BLaER1 (cell line): Measurements from ENCODE around the gene SLC6A12.
A peak's percentile ranks its signal among the peaks of the same experiment; 100 is the strongest.

Experiments
- H3K27ac ChIP-seq: shearing (Covaris generic); formaldehyde crosslinking; 2 replicates; pipeline ENCODE4 v1.8.1; 2022
- H3K27me3 ChIP-seq: shearing (Covaris generic); formaldehyde crosslinking; 2 replicates; pipeline ENCODE4 v1.8.1; 2022
- H3K36me3 ChIP-seq: shearing (Covaris generic); formaldehyde crosslinking; 2 replicates; pipeline ENCODE4 v1.8.1; 2022
- H3K4me1 ChIP-seq: shearing (Covaris generic); formaldehyde crosslinking; 2 replicates; pipeline ENCODE4 v1.8.1; 2022
- H3K4me2 ChIP-seq: shearing (Covaris generic); formaldehyde crosslinking; 2 replicates; pipeline ENCODE4 v1.8.1; 2022
- H3K4me3 ChIP-seq: shearing (Covaris generic); formaldehyde crosslinking; 2 replicates; pipeline ENCODE4 v1.8.1; 2022
- H3K9ac ChIP-seq: shearing (Covaris generic); formaldehyde crosslinking; 2 replicates; pipeline ENCODE4 v1.8.1; 2022
- H3K9me3 ChIP-seq: shearing (Covaris generic); formaldehyde crosslinking; 2 replicates; pipeline ENCODE4 v1.8.1; 2022
- H4K20me1 ChIP-seq: shearing (Covaris generic); formaldehyde crosslinking; 2 replicates; pipeline ENCODE4 v1.8.1; 2022
- Cebpa-rat ChIP-seq: shearing (Covaris generic); IDR thresholded peaks from 2 replicates; pipeline ENCODE4 v1.8.1; 2022

Gene SLC6A12

GRCh38 chr12:214003-214741 lies at the start of gene SLC6A12:
Gene SLC6A12 (minus strand): TSS chr12:214157. CDS start chr12:209986, 4,171 bp downstream.
- H3K27me3 ChIP-seq: peaks cover 12% of the 10 kb centered on the region; the same call in 1 of the 2 replicates
- no peak for TF ChIP-seq Cebpa-rat
- no peaks in the 10 kb centered on the region for H3K9me3 ChIP-seq
- H3K4me1 ChIP-seq: peaks cover 33% of the 10 kb centered on the region
- no peaks in the 10 kb centered on the region for H4K20me1 ChIP-seq
- H3K4me2 ChIP-seq: peak within 1 kb of the TSS; percentile 64
- H3K27ac ChIP-seq: no peak within 1 kb of the TSS
- no peak within 1 kb of the TSS for H3K9ac ChIP-seq
- no peaks in the 10 kb centered on the region for H3K36me3 ChIP-seq
- no peak within 1 kb of the TSS for H3K4me3 ChIP-seq

- Histone ChIP-seq H3K9ac (no peak overlapping the region), H3K4me2 (no peak overlapping the region), H3K4me1 (no peaks in the 10 kb centered on the region), H3K27ac (no peak overlapping the region), H3K36me3 (no peaks in the 10 kb centered on the region), H3K27me3 (no peaks in the 10 kb centered on the region; the same call in 1 of the 2 replicates), H3K9me3 (no peaks in the 10 kb centered on the region), H4K20me1 (no peaks in the 10 kb centered on the region), H3K4me3 (no peak overlapping the region)
- no peak for TF ChIP-seq Cebpa-rat
These were observed 49.6 kb upstream of the SLC6A12 start for GRCh38 chr12:263574-263973.

GRCh38 chr12:262817-263216 lies 48.9 kb upstream of the SLC6A12 start, which contains the start of gene SLC6A13:
Gene SLC6A13 (minus strand): TSS chr12:262836. CDS start chr12:260052, 2,784 bp downstream.
- H4K20me1 ChIP-seq: no peaks in the 10 kb centered on the region
- TF ChIP-seq Cebpa-rat: no peak
- H3K27ac ChIP-seq: no peak within 1 kb of the TSS
- H3K27me3 ChIP-seq: no peaks in the 10 kb centered on the region; the same call in 1 of the 2 replicates
- no peak within 1 kb of the TSS for H3K4me2 ChIP-seq
- H3K36me3 ChIP-seq: no peaks in the 10 kb centered on the region
- no peak within 1 kb of the TSS for H3K9ac ChIP-seq
- no peaks in the 10 kb centered on the region for H3K4me1 ChIP-seq
- H3K4me3 ChIP-seq: no peak within 1 kb of the TSS
- no peaks in the 10 kb centered on the region for H3K9me3 ChIP-seq

- H3K27me3 ChIP-seq: no peaks in the 10 kb centered on the region; the same call in 1 of the 2 replicates
These were observed 48.2 kb upstream of the SLC6A12 start for GRCh38 chr12:262113-262512.

GRCh38 chr12:257521-258321 lies 43.8 kb upstream of the SLC6A12 start:
- no peak for TF ChIP-seq Cebpa-rat
- no peaks in the 10 kb centered on the region for H3K4me1 ChIP-seq
- H3K9ac ChIP-seq: no peak overlapping the region
- H4K20me1 ChIP-seq: no peaks in the 10 kb centered on the region
- H3K36me3 ChIP-seq: no peaks in the 10 kb centered on the region
- H3K4me3 ChIP-seq: no peak overlapping the region
- H3K27ac ChIP-seq: no peak overlapping the region
- no peaks in the 10 kb centered on the region for H3K27me3 ChIP-seq
- H3K9me3 ChIP-seq: no peaks in the 10 kb centered on the region
- H3K4me2 ChIP-seq: no peak overlapping the region

More at GRCh38 chr12:262113-262512, 48.2 kb upstream of the SLC6A12 start:
- Histone ChIP-seq H4K20me1 (no peaks in the 10 kb centered on the region), H3K9me3 (no peaks in the 10 kb centered on the region), H3K4me3 (no peak overlapping the region), H3K27ac (no peak overlapping the region), H3K4me1 (no peaks in the 10 kb centered on the region), H3K9ac (no peak overlapping the region), H3K36me3 (no peaks in the 10 kb centered on the region), H3K4me2 (no peak overlapping the region)
- TF ChIP-seq Cebpa-rat: no peak

GRCh38 chr12:256958-257357 lies 43.0 kb upstream of the SLC6A12 start:
- peaks cover 5% of the 10 kb centered on the region; the same call in 1 of the 2 replicates for H3K4me1 ChIP-seq
- H3K27ac ChIP-seq: no peak overlapping the region
- no peaks in the 10 kb centered on the region for H3K9me3 ChIP-seq
- H4K20me1 ChIP-seq: no peaks in the 10 kb centered on the region
- TF ChIP-seq Cebpa-rat: no peak
- H3K36me3 ChIP-seq: no peaks in the 10 kb centered on the region
- H3K27me3 ChIP-seq: no peaks in the 10 kb centered on the region
- no peak overlapping the region for H3K4me3 ChIP-seq
- H3K9ac ChIP-seq: no peak overlapping the region
- no peak overlapping the region for H3K4me2 ChIP-seq

- Histone ChIP-seq H3K36me3 (no peaks in the 10 kb centered on the region), H4K20me1 (no peaks in the 10 kb centered on the region), H3K27ac (no peak overlapping the region), H3K9ac (no peak overlapping the region), H3K4me2 (no peak overlapping the region), H3K9me3 (no peaks in the 10 kb centered on the region), H3K4me1 (peaks cover 12% of the 10 kb centered on the region), H3K4me3 (no peak overlapping the region), H3K27me3 (no peaks in the 10 kb centered on the region)
- no peak for TF ChIP-seq Cebpa-rat
These were observed 42.3 kb upstream of the SLC6A12 start for GRCh38 chr12:256225-256624.

- Histone ChIP-seq H3K27me3 (no peaks in the 10 kb centered on the region), H3K36me3 (no peaks in the 10 kb centered on the region), H3K4me2 (no peak overlapping the region), H3K27ac (no peak overlapping the region), H3K4me3 (no peak overlapping the region), H4K20me1 (no peaks in the 10 kb centered on the region), H3K9me3 (no peaks in the 10 kb centered on the region), H3K4me1 (peaks cover 14% of the 10 kb centered on the region), H3K9ac (no peak overlapping the region)
- no peak for TF ChIP-seq Cebpa-rat
These were observed 41.0 kb upstream of the SLC6A12 start for GRCh38 chr12:254912-255311.

GRCh38 chr12:254039-254438 lies 40.1 kb upstream of the SLC6A12 start:
- Histone ChIP-seq H3K9me3 (no peaks in the 10 kb centered on the region), H4K20me1 (no peaks in the 10 kb centered on the region), H3K9ac (no peak overlapping the region), H3K27me3 (no peaks in the 10 kb centered on the region), H3K4me3 (no peak overlapping the region), H3K36me3 (no peaks in the 10 kb centered on the region), H3K4me2 (no peak overlapping the region), H3K4me1 (peaks cover 14% of the 10 kb centered on the region), H3K27ac (no peak overlapping the region)
- TF ChIP-seq Cebpa-rat: no peak

GRCh38 chr12:253116-253831 lies 39.3 kb upstream of the SLC6A12 start:
- H3K4me1 ChIP-seq: peaks cover 14% of the 10 kb centered on the region
- TF ChIP-seq Cebpa-rat: no peak
- H4K20me1 ChIP-seq: no peaks in the 10 kb centered on the region
- peaks cover under 1% of the 10 kb centered on the region for H3K9me3 ChIP-seq
- no peak overlapping the region for H3K27ac ChIP-seq
- H3K4me3 ChIP-seq: no peak overlapping the region
- no peak overlapping the region for H3K4me2 ChIP-seq
- H3K27me3 ChIP-seq: no peaks in the 10 kb centered on the region
- no peaks in the 10 kb centered on the region for H3K36me3 ChIP-seq
- H3K9ac ChIP-seq: no peak overlapping the region
